ENCODE measurements around the gene DRAP1. TPM values are rescaled to one million over a fixed set of nuclear protein-coding genes. Genes with fewer than 3 reads are reported as not detected.

DRAP1 gene
- total RNA-seq, 1 donor from 2014 or later: 64.7 TPM

GRCh38 chr11:65899356-65900124 lies 19.7 kb upstream of the DRAP1 start:
- Mint-ChIP-seq H3K4me1 (peaks cover 13% of the 10 kb centered on the region), H3K9me3 (no peaks in the 10 kb centered on the region), H3K4me3 (peak overlapping the region; percentile 69), H3K27ac (no peak overlapping the region), H3K36me3 (ENCODE audit: low read depth) (no peaks in the 10 kb centered on the region), H3K27me3 (peaks cover 2% of the 10 kb centered on the region)
- ChIA-PET CTCF (interaction anchor here (2.7 kb wide), 1 partner anchor 9 kb away, joined by 11 read pairs; the partner anchor contains the start of gene CCDC85B), POLR2A (interaction anchor here (0.7 to 2.9 kb wide), 11 partner anchors 9 to 188 kb away, joined by 3 to 49 read pairs (median 9); partner anchors contain the start of genes C11orf68, CCDC85B, DRAP1 and FIBP)
- no peak for TF ChIP-seq CTCF (IDR thresholded peaks at IDR 0.05)
- ATAC-seq (ENCODE audit: low read depth): peak; percentile 15
- intact Hi-C loops (cut with micrococcal nuclease): loop anchor here (1.0 kb wide), 2 partner anchors 9 to 20 kb away; partner anchors contain the start of genes C11orf68, CCDC85B and DRAP1
- peak; percentile 53 for DNase-seq

- Mint-ChIP-seq H3K9me3 (no peaks in the 10 kb centered on the region), H3K36me3 (ENCODE audit: low read depth) (no peaks in the 10 kb centered on the region), H3K4me3 (peak within 1 kb of the TSS; percentile 72), H3K27ac (no peak within 1 kb of the TSS), H3K27me3 (peaks cover 2% of the 10 kb centered on the region), H3K4me1 (peaks cover 13% of the 10 kb centered on the region)
- intact Hi-C loops (cut with micrococcal nuclease): loop anchor here (1.0 kb wide), 2 partner anchors 10 to 19 kb away; partner anchors contain the start of genes C11orf68, CCDC85B and DRAP1
- peak; percentile 82 for DNase-seq
- ATAC-seq (ENCODE audit: low read depth): peak; percentile 90
- POLR2A ChIA-PET: interaction anchor here (0.5 to 2.9 kb wide), 14 partner anchors 10 to 334 kb away, joined by 3 to 49 read pairs (median 4); partner anchors contain the start of genes C11orf68, CCDC85B, CTSW and DRAP1
- CTCF ChIA-PET: interaction anchor here (1.0 to 2.7 kb wide), 3 partner anchors 10 to 16 kb away, joined by 6 to 11 read pairs (median 9); partner anchors contain the start of genes CCDC85B and FIBP
- TF ChIP-seq CTCF (IDR thresholded peaks at IDR 0.05): no peak
These were observed 18.9 kb upstream of the DRAP1 start, which contains the start of gene FOSL1 for GRCh38 chr11:65900125-65900898. Gene FOSL1, minus strand, starts transcription at chr11:65900388. Its CDS starts 49 bp downstream, at chr11:65900339.

- no peak for TF ChIP-seq CTCF (IDR thresholded peaks at IDR 0.05)
- Mint-ChIP-seq H3K4me3 (peak overlapping the region; percentile 72), H3K27ac (no peak overlapping the region), H3K36me3 (ENCODE audit: low read depth) (no peaks in the 10 kb centered on the region), H3K4me1 (peaks cover 13% of the 10 kb centered on the region), H3K27me3 (peaks cover 2% of the 10 kb centered on the region), H3K9me3 (no peaks in the 10 kb centered on the region)
- ChIA-PET POLR2A (interaction anchor here (0.6 to 2.9 kb wide), 13 partner anchors 11 to 335 kb away, joined by 3 to 49 read pairs (median 7); partner anchors contain the start of genes BANF1, C11orf68, CCDC85B and CTSW), CTCF (interaction anchor here (1.0 to 2.7 kb wide), 4 partner anchors 10 to 17 kb away, joined by 4 to 11 read pairs (median 8); partner anchors contain the start of genes CCDC85B and FIBP)
- DNase-seq (no peak), ATAC-seq (ENCODE audit: low read depth) (no peak)
- intact Hi-C loops (cut with micrococcal nuclease): loop anchor here (1.0 kb wide), 2 partner anchors 11 to 18 kb away; partner anchors contain the start of genes C11orf68, CCDC85B and DRAP1
These were observed 18.4 kb upstream of the DRAP1 start for GRCh38 chr11:65900899-65901180.

GRCh38 chr11:65903068-65903481 lies 16.2 kb upstream of the DRAP1 start:
- DNase-seq: no peak
- Mint-ChIP-seq H3K9me3 (no peaks in the 10 kb centered on the region), H3K27me3 (peaks cover 5% of the 10 kb centered on the region), H3K27ac (no peak overlapping the region), H3K4me1 (peaks cover 11% of the 10 kb centered on the region), H3K4me3 (no peak overlapping the region), H3K36me3 (ENCODE audit: low read depth) (no peaks in the 10 kb centered on the region)
- ChIA-PET CTCF (no interaction called here), POLR2A (interaction anchor here (0.9 kb wide), 1 partner anchor 12 kb away, joined by 3 read pairs; the partner anchor contains the start of gene CCDC85B)
- intact Hi-C loops (cut with micrococcal nuclease): no loop called here
- no peak for TF ChIP-seq CTCF (IDR thresholded peaks at IDR 0.05)
- no peak for ATAC-seq (ENCODE audit: low read depth)

Measured in activated B cell treated with CpG ODN at 0.5 μM for 24 hours (primary cell).